ENCODE data around the gene RPP25L.

RPP25L gene

DNA sequence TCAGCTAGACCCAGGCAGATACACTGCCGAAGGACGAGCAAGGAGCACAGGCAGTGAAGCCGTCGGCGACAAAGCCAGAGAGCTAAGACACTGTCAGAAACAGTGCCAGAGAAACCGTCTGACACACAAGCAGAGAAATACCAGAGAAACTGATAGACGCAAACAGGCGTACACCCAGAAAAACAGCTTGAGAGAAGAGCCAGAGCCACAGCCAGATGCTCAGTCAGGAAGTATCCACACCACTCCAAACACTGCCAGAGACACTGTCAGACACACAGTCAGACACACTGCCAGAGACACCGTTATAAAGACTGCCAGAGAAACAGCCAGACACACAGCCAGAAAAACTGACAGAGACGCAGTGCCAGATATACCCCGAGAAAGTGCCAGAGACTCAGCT lies 41.5 kb downstream of the RPP25L start:
- H3K27ac ChIP-seq = no peak overlapping the region
- ChIA-PET CTCF (interaction anchor here (0.6 to 1.2 kb wide), 3 partner anchors 10 to 231 kb away, joined by 4 to 7 read pairs (median 5); no protein-coding TSS in a partner anchor), POLR2A (ENCODE audit: low non-redundant PET) (no interaction called here)
- TF ChIP-seq, protein P1, sequence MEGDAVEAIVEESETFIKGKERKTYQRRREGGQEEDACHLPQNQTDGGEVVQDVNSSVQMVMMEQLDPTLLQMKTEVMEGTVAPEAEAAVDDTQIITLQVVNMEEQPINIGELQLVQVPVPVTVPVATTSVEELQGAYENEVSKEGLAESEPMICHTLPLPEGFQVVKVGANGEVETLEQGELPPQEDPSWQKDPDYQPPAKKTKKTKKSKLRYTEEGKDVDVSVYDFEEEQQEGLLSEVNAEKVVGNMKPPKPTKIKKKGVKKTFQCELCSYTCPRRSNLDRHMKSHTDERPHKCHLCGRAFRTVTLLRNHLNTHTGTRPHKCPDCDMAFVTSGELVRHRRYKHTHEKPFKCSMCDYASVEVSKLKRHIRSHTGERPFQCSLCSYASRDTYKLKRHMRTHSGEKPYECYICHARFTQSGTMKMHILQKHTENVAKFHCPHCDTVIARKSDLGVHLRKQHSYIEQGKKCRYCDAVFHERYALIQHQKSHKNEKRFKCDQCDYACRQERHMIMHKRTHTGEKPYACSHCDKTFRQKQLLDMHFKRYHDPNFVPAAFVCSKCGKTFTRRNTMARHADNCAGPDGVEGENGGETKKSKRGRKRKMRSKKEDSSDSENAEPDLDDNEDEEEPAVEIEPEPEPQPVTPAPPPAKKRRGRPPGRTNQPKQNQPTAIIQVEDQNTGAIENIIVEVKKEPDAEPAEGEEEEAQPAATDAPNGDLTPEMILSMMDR (conservative IDR thresholded peaks at IDR 0.05; ENCODE audit: low read depth) = no peak
- no peak for DNase-seq (ENCODE audit: low spot score)

DNA sequence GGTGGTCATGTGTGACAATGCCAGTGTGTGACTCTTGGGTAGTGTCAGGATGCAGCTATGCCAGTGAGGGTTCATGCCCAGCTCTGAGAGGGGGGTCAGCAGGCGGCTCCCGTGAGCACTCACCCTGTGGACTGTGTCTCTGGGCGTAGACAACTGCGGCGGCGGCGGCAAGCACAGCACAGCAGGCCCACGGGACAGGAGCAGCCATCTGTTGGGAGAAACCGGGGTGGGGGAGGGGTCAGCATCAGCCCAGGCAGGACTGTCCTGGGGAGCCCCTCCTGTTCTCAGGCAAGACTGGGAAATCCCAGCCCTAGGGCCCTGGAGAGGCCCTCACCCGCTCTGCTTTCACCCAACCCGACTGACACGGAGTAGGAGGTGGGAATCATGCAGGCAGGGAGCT lies 43.1 kb downstream of the RPP25L start:
- ChIA-PET POLR2A (ENCODE audit: low non-redundant PET) (no interaction called here), CTCF (no interaction called here)
- TF ChIP-seq, protein P1 (conservative IDR thresholded peaks at IDR 0.05; ENCODE audit: low read depth) = no peak
- H3K27ac ChIP-seq = no peak overlapping the region
- DNase-seq (ENCODE audit: low spot score) = no peak

DNA sequence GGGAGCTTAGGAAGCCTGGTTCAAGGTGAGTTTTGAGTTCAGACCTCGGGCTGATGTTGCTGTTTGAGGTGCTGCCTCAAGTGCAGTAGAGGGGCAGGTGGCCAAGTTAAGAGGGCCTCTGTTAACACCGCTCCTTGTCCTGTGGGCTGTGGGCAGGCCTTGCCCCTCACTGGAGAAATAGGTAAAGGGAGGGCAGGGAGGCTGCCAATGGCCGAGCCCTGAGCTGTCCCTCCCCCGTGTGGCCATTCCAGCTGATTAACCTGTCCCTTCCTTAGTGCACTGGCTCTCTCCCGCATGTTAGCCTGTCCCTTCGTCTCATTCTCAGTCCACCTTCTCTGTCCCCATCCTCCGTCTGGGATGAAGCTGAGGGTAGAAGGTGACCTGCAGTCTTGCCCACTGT lies 43.8 kb downstream of the RPP25L start:
- H3K27ac ChIP-seq = no peak overlapping the region
- no peak for DNase-seq (ENCODE audit: low spot score)
- TF ChIP-seq, protein P1 (conservative IDR thresholded peaks at IDR 0.05; ENCODE audit: low read depth) = no peak
- POLR2A ChIA-PET (ENCODE audit: low non-redundant PET) = no interaction called here
- CTCF ChIA-PET = interaction anchor here (0.6 kb wide), 1 partner anchor 20 kb away, joined by 3 read pairs; no protein-coding TSS in a partner anchor

DNA sequence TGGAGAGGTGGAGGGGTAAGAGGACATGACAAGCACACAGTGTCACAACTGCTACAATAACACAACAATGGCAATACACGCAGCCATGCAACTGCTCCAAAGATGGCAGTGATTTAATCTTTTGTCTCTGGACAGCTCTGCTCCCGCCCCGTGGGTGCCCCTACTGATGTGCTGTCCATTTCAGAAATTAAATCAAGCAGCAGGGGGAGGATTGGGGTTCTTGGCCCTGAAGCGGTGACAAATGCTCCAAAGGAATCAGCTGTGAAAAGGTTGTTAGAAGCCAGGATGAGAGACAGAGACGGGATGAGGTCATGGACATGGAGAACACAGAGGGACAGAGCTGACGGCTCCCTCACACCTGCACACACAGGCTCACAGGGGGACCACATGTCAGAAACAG lies 44.9 kb downstream of the RPP25L start:
- no peak overlapping the region for H3K27ac ChIP-seq
- TF ChIP-seq, protein P1 (conservative IDR thresholded peaks at IDR 0.05; ENCODE audit: low read depth) = no peak
- ChIA-PET CTCF (no interaction called here), POLR2A (ENCODE audit: low non-redundant PET) (no interaction called here)
- no peak for DNase-seq (ENCODE audit: low spot score)

- no peak for DNase-seq (ENCODE audit: low spot score)
- CTCF ChIA-PET = interaction anchor here (0.6 to 0.8 kb wide), 2 partner anchors 25 to 38 kb away, joined by 3 read pairs; no protein-coding TSS in a partner anchor
- TF ChIP-seq, protein P1 (conservative IDR thresholded peaks at IDR 0.05; ENCODE audit: low read depth) = no peak
- H3K27ac ChIP-seq = no peak overlapping the region
- POLR2A ChIA-PET (ENCODE audit: low non-redundant PET) = no interaction called here
These were observed 45.6 kb downstream of the RPP25L start for GRCh38 chr9:34566322-34566721.

- POLR2A ChIA-PET (ENCODE audit: low non-redundant PET) = no interaction called here
These were observed 46.0 kb downstream of the RPP25L start for GRCh38 chr9:34565856-34566255.

More at GRCh38 chr9:34565856-34566255, 46.0 kb downstream of the RPP25L start:
- TF ChIP-seq, protein P1 (conservative IDR thresholded peaks at IDR 0.05; ENCODE audit: low read depth) = no peak
- no peak for DNase-seq (ENCODE audit: low spot score)
- CTCF ChIA-PET = interaction anchor here (0.6 to 0.8 kb wide), 2 partner anchors 26 to 38 kb away, joined by 3 read pairs; no protein-coding TSS in a partner anchor
- no peak overlapping the region for H3K27ac ChIP-seq
